Tibial artery (tissue), 4 donors: ENCODE data around the gene LRP1B.

ENCODE experiments used
- DNase-seq, 2 donors: peaks; one replicate each; pipeline ENCODE4 v3.0.0-alpha.2; 2019
- H3K27ac ChIP-seq, 2 donors: fragments of 200-600 bp; sonication (generic) in 1 of 2; 1 replicate in 1 of 2; 2 replicates in 1 of 2; pipeline ENCODE4 v1.5.1; 2018 to 2019; ENCODE audit warnings: mild to moderate bottlenecking in 1 of 2
- H3K27me3 ChIP-seq, 2 donors: fragments of 200-600 bp; sonication (generic) in 1 of 2; one replicate each; pipeline versions ENCODE4 v1.5.1 to v1.6.0; 2016 to 2019
- H3K36me3 ChIP-seq, 3 donors: fragments of 200-600 bp; sonication (generic) in 2 of 3; one replicate each; pipeline ENCODE4 v1.5.1; 2016 to 2019; ENCODE audit warnings: mild to moderate bottlenecking in 2 of 3
- H3K4me1 ChIP-seq, 4 donors: fragments of 200-600 bp; sonication (generic) in 2 of 4; 1 replicate in 3 of 4; 2 replicates in 1 of 4; pipeline ENCODE4 v1.5.1; 2016 to 2019
- H3K4me3 ChIP-seq, 2 donors: fragments of 200-600 bp; sonication (generic) in 1 of 2; 1 replicate in 1 of 2; 2 replicates in 1 of 2; pipeline ENCODE4 v1.5.1; 2018 to 2019; ENCODE audit warnings: mild to moderate bottlenecking in 2 of 2
- H3K9me3 ChIP-seq, 3 donors: fragments of 200-600 bp; sonication (generic) in 1 of 3; one replicate each; pipeline ENCODE4 v1.5.1; 2016 to 2019
- CTCF ChIP-seq, 2 experiments: fragments of 200-600 bp in 1 of 2; fragments of 450-650 bp in 1 of 2; IDR thresholded peaks; one replicate each; pipeline ENCODE4 v1.5.1; 2017 to 2019; ENCODE audit warnings: antibody characterized with exemption in 2 of 2, mild to moderate bottlenecking in 1 of 2, moderate library complexity in 1 of 2
- intact Hi-C: fragments of 100-400 bp; cut with DNase I; formaldehyde crosslinking; loops from one replicate; pipeline ENCODE4 v1.15.0; 2023; ENCODE audit warnings: low total_unique reads

The LRP1B gene

GRCh38 chr2:142056784-142057183 is 74.0 kb downstream of the LRP1B start:
- no peaks in the 10 kb centered on the region for H3K4me1 ChIP-seq
- no peak overlapping the region for H3K4me3 ChIP-seq
- no peaks in the 10 kb centered on the region for H3K27me3 ChIP-seq
- intact Hi-C loops, result no loop called here
- DNase-seq, result no peak
- no peaks in the 10 kb centered on the region for H3K9me3 ChIP-seq
- no peak overlapping the region for H3K27ac ChIP-seq
- H3K36me3 ChIP-seq, result no peaks in the 10 kb centered on the region
- TF ChIP-seq CTCF (IDR thresholded peaks at IDR 0.05), result no peak

- no peak overlapping the region for H3K27ac ChIP-seq
Observed at GRCh38 chr2:142052220-142052863, 78.5 kb downstream of the LRP1B start.

GRCh38 chr2:142048581-142048980 is 82.2 kb downstream of the LRP1B start:
- Histone ChIP-seq H3K27ac (no peak overlapping the region), H3K9me3 (no peaks in the 10 kb centered on the region), H3K36me3 (no peaks in the 10 kb centered on the region), H3K4me3 (no peak overlapping the region), H3K4me1 (no peaks in the 10 kb centered on the region), H3K27me3 (no peaks in the 10 kb centered on the region)
- intact Hi-C loops, result no loop called here
- no peak for DNase-seq
- no peak for TF ChIP-seq CTCF (IDR thresholded peaks at IDR 0.05)

More at GRCh38 chr2:142052220-142052863, 78.5 kb downstream of the LRP1B start:
- Histone ChIP-seq H3K27me3 (no peaks in the 10 kb centered on the region), H3K9me3 (no peaks in the 10 kb centered on the region), H3K36me3 (no peaks in the 10 kb centered on the region), H3K4me3 (no peak overlapping the region), H3K4me1 (no peaks in the 10 kb centered on the region)
- intact Hi-C loops, result no loop called here
- no peak for DNase-seq
- no peak for TF ChIP-seq CTCF (IDR thresholded peaks at IDR 0.05)

- DNase-seq, result no peak
- intact Hi-C loops, result no loop called here
- TF ChIP-seq CTCF (IDR thresholded peaks at IDR 0.05), result no peak
- no peaks in the 10 kb centered on the region for H3K4me1 ChIP-seq
- no peaks in the 10 kb centered on the region for H3K36me3 ChIP-seq
- no peaks in the 10 kb centered on the region for H3K27me3 ChIP-seq
- H3K9me3 ChIP-seq, result no peaks in the 10 kb centered on the region
- H3K4me3 ChIP-seq, result no peak overlapping the region
- H3K27ac ChIP-seq, result no peak overlapping the region
Observed at GRCh38 chr2:142045641-142046040, 85.2 kb downstream of the LRP1B start.

GRCh38 chr2:142044197-142044596 is 86.6 kb downstream of the LRP1B start:
- H3K27ac ChIP-seq, result no peak overlapping the region
- no peak for TF ChIP-seq CTCF (IDR thresholded peaks at IDR 0.05)
- no peaks in the 10 kb centered on the region for H3K4me1 ChIP-seq
- intact Hi-C loops, result no loop called here
- no peaks in the 10 kb centered on the region for H3K27me3 ChIP-seq
- no peak for DNase-seq
- no peaks in the 10 kb centered on the region for H3K36me3 ChIP-seq
- no peaks in the 10 kb centered on the region for H3K9me3 ChIP-seq
- no peak overlapping the region for H3K4me3 ChIP-seq
